HG03066 (cell line): ENCODE data around the gene TTLL11.
"Not testable (repeated sequence)": the region's sequence is repeated elsewhere in the genome, so short reads cannot be mapped to it uniquely, and the experiment has no call there.

Experiments used
- ATAC-seq: cut with Tn5 transposase; IDR thresholded peaks from one replicate; pipeline ENCODE4 v1.9.1; 2021; ENCODE audit warnings: low read depth; ENCODE audit not compliant: unreplicated experiment

TTLL11 gene

GRCh38 chr9:121807823-121808278 lies 285.3 kb downstream of the TTLL11 start:
- no peak for ATAC-seq

- no peak for ATAC-seq
These were observed 285.9 kb downstream of the TTLL11 start for GRCh38 chr9:121807069-121807822.

- no peak for ATAC-seq
These were observed 290.4 kb downstream of the TTLL11 start for GRCh38 chr9:121802753-121803152.

GRCh38 chr9:121801579-121801978 lies 291.5 kb downstream of the TTLL11 start:
- no peak for ATAC-seq

GRCh38 chr9:121800376-121800775 lies 292.7 kb downstream of the TTLL11 start:
- no peak for ATAC-seq

- ATAC-seq: no peak
These were observed 294.2 kb downstream of the TTLL11 start for GRCh38 chr9:121798941-121799340.

GRCh38 chr9:121797081-121797480 lies 296.0 kb downstream of the TTLL11 start:
- ATAC-seq: no peak

- ATAC-seq: not testable (repeated sequence)
These were observed 298.8 kb downstream of the TTLL11 start for GRCh38 chr9:121794334-121794733.

GRCh38 chr9:121792476-121792875 lies 300.6 kb downstream of the TTLL11 start:
- not testable (repeated sequence) for ATAC-seq

- no peak for ATAC-seq
These were observed 302.3 kb downstream of the TTLL11 start for GRCh38 chr9:121790841-121791240.

- no peak for ATAC-seq
These were observed 304.3 kb downstream of the TTLL11 start for GRCh38 chr9:121788686-121789366.

GRCh38 chr9:121786998-121787422 lies 306.1 kb downstream of the TTLL11 start:
- ATAC-seq: no peak

- ATAC-seq: no peak
These were observed 306.6 kb downstream of the TTLL11 start for GRCh38 chr9:121786543-121786948.

- ATAC-seq: no peak
These were observed 307.2 kb downstream of the TTLL11 start for GRCh38 chr9:121785673-121786542.

GRCh38 chr9:121784731-121785411 lies 308.2 kb downstream of the TTLL11 start:
- ATAC-seq: no peak

- ATAC-seq: no peak
These were observed 309.3 kb downstream of the TTLL11 start for GRCh38 chr9:121783521-121784507.

GRCh38 chr9:121783111-121783510 lies 310.0 kb downstream of the TTLL11 start:
- no peak for ATAC-seq

- no peak for ATAC-seq
These were observed 310.5 kb downstream of the TTLL11 start for GRCh38 chr9:121782514-121783110.
